ENCODE results near the gene RRP8.
A peak's percentile ranks its signal among the peaks of the same experiment; 100 is the strongest.

The RRP8 gene

DNA sequence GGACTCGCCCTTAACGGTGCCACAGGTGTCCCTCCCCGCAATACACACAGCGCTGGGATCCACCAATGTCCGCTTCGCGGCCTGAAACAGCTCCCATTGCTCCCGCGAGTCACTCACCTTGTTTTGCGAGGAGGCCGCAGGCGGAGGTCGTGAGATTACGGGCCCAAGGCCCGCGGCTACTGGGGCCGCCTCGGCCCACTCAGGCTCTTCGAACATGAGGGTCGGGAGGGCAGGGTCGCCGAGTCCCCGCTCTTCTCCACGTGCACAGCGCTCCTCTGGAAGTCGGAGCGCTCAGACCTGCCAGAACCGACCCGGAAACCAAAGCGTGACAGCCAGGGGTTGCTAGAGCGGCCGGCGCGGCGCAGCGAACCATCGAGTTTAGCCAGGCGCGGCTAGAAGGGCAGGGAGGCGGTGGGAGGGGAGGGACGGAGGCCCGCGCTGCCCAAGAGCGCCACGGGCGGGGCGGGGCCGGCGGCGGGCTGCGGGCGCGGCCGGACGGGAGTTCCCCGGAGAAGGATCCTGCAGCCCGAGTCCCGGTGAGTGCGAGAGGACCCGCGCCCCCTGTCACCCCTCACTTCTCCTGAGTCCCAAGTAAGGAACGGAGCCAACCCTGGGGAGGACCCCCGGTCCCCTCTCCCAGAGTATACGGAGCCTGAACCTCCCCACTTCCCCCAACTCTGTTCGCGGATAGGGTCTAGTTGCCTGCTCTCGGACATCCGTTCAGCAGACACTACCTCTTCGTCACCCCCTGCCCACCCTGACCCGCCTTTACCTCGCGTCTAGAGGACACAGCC is at the start of gene RRP8, which contains the start of gene ILK:
TSS of gene RRP8 (minus strand) at position 330 of the 794 bp plus-strand sequence. CDS start at position 216, 114 bp downstream.
TSS of gene ILK (plus strand) at position 488 of the 794 bp plus-strand sequence. CDS start 498 bp downstream, outside the sequence.
- DNase-seq = peak; percentile 23

GRCh38 chr11:6653097-6653496 is 49.7 kb upstream of the RRP8 start:
- no peak for DNase-seq

GRCh38 chr11:6652182-6652581 is 48.8 kb upstream of the RRP8 start:
- DNase-seq = no peak

- DNase-seq = no peak
Observed at GRCh38 chr11:6650980-6651379, 47.6 kb upstream of the RRP8 start.

DNA sequence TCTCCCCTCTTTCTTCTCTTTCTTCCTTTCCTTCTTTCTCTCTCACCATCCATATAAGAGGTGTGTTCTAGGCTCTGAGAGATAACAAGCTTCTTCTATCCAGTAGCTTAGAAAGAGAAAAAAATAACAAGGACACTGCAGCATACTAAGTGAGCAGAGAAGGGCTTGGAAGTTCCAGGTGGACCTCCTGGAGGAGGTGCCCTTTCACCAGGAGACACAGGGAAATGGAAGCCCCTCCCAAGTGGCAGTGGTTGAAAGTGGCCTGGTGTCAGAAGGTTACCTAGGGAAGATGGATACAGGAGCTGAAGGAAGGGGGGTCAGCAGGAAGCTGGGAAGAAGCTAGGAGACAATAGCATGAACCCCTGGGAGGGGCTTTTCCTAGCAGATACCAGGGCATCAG is 46.7 kb upstream of the RRP8 start:
- no peak for DNase-seq

DNA sequence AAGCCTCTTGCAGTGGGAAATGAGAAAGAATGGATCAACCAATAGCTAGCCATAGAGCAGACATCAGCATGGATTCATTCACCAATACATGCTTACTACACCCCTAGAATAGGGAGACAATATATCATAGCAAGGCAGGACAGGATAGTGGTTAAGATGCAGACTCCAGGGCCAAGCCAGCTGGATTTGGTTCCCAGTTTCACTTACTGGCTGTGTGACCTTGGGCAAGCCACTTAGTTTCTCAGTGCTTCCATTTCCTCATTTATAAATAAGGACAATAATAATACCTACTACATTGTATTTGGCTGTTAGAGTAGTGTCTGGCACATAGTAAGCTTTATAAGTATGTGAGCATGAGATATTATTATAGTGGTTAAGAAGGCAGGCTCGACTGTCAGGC is 45.1 kb upstream of the RRP8 start:
- DNase-seq = no peak

- no peak for DNase-seq
Observed at GRCh38 chr11:6647836-6648235, 44.4 kb upstream of the RRP8 start.

DNA sequence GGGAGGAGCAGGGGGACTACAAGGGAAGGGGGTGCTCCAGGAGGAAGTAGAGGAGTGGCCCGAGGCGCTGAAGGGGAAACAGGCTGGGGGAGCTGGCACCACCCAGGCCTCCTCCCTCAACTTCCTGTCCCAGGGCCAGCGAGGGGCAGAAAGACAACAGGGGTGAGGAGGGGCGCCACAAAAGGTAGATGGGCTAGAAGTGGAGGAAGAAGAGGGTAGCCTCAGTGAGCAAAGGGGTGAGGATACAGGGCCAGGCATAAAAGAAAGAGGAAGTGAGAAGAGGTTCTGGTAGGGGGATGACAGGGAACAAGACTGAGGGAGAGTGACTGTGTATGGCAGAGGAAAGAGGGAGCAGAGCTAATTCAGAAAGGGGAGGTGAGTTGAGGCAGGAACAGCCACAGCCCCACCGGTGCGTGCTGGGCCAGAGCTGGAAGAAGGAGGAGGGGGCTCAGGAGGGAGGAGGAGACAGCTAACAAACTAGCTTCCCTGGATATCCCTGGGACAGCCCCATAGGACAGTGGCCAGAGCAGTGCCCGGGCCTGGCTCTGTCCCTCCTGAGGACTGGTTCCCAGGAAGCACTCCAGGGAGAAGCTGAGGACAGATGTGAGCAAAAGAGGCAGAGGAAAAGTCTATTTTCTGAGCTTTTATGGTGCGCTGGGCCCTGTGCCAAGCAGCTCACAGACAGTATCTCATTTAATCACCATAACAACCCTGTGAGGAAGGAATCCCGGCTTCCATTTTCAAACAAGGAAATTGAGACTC is 43.7 kb upstream of the RRP8 start:
- DNase-seq = no peak

DNA sequence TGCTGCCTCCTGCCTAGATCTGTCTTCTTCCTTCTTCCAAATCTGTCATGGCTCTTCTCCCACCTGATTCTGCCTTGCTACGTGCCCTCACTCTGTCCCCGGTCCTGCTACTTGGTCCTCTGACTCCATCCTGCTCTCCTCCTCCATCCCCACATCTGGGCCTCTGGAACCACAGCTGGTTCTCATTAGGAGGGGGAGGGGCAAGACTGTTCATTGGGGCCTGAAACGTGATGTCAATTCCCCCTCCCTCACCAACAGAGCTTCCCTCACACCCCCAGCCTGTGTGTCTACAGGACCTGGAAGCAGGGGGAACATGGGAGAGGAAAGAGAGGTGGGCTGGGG is 43.1 kb upstream of the RRP8 start:
- no peak for DNase-seq

DNA sequence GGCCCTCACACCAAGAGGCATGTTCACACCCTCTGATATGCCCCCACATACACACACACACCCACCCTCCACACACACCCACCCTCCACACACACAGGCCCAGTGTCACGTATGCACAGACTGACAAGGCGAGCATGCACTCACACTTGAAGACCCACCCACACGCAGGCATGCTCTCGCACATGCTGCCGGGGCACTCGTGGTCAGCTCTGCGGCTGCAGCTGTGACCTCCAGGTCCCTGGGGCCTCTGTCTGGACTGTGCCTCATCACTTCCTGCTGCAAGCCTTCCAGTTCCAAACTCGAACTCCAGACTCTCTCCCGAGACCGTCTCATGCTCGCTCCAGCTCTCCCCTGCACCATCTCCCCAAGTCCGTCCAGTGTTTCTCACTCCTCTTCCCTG is 42.7 kb upstream of the RRP8 start:
- no peak for DNase-seq

DNA sequence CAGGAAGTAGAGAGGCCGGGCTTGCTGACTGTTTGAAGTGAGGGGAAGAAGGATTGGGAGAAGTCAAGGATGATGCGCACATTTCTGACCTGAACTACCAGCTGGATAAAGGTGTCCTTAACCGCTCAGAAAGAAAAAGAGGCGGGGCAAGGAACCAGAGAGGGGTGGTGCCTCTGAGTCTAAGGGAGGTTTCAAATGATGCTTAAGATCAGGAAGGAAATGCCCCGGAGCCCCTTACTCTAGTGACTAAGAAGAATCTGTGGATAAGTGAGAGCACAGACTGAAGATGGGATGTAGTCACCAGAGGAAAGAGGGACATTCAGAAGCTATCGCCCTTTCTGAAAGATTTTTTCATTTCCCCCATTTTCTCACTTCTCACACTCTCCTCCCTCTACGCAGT is 39.5 kb upstream of the RRP8 start:
- DNase-seq = no peak

DNA sequence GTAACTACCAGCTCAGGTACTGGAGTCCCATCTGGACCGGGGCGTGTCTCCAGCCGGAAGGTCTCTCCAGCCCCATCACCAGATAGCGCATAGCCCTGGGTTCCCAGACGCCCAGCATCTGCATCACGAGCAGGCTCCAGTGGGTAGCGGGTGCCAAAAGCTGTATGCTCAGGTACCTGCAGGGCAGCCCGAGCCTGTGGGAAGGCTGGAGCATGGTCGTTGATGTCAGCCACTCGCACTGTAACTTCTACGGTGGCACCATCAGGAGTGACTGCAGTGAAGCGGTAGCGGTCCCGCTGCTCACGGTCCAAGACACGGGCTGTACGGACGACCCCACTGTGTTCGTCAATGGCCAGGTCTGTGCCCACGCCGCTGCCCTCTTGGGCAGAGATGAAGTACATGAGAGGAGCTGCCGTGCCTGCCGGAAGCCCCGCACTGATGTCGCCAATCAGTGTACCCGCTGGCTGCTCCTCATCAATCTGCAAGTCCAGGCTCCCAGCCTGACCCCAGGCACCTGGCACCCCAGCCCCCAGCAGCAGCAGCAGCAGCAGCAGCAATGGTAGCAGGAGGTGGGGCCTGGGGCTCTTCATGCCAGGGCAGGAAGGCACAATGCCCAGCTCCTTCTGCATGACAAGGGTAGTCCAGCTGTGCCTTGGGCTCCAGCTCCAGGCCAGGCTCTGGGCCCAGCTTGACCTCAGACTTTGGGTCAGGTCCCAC is 37.7 kb upstream of the RRP8 start:
- DNase-seq = no peak

DNA sequence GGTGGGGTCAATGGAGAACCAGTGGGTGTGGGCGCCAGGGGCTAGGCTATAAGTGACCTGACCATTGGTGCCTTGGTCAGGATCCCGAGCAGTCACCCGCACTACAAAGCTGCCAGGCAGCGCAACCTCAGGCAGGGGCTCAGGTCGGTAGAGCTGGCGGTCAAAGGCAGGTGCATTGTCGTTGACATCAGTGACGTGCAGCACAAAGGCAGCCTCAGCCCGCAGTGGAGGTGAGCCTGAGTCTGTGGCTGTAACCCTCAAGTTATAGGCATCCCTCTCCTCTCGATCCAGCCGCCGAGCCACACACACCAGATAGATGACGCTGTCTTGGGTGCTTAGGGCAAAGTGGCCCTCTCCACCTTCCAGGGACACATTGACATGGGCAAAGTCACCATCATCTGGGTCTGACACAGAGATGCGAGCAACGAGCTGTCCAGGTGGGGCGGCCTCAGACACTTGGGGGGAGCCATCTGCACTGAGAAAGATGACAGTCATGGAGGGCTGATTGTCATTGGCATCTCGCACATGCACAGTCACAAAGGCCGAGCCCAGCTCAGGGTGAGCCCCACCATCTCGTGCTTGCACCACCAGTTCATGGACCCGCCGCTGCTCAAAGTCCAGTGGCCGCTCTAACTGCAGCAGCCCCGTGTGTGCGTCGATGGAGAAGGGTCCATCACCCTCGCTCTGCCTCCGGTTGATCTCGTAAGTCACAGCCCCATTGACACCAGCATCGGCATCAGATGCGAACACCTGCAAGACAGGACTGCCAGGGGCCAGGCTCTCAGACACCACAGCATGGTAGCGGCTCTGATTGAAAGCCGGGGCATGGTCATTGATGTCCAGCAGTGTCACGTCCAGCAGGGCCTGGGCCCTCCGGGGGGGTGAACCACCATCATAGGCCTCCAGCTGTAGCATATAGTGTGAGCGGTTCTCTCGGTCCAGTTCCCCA is 36.9 kb upstream of the RRP8 start:
- no peak for DNase-seq

DNA sequence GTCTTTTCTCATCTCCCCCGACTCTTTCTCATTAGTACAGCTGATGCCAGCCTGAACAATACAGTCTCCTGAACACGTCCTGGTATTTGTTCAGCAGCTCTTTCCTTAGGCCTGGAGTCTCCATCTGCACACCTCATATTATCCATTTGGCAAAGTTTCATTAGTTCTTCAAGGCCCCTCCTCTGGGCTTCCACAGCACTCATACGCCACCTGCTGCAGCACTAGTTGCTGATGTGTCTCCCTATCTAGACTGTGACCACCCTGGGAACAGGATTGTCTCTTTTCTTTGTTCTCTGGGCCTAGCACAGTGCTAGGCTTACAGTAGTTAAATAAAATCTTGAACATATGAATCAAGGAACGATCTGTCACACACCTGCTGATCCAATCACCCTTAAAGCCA is 35.0 kb upstream of the RRP8 start:
- peak; percentile 50 for DNase-seq

DNA sequence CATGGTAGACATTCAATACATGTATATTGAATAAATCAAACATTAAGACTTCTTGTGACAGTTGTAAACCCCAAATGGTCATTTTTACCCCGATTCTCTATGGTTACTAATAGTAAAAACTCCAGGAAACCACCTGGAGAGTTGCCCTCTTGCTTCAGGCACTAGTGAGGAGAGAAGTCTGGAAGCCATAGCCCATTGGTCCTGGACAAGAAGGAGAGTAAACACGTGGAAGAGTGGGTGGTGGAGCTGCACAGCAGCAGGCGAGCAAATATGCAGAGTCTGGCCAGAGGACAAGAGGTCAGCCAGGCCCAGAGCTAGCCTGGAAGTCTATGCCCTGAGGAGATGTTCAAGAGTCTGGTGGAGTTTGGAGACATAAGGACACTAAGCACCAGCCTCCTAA is 34.5 kb upstream of the RRP8 start:
- DNase-seq = no peak

DNA sequence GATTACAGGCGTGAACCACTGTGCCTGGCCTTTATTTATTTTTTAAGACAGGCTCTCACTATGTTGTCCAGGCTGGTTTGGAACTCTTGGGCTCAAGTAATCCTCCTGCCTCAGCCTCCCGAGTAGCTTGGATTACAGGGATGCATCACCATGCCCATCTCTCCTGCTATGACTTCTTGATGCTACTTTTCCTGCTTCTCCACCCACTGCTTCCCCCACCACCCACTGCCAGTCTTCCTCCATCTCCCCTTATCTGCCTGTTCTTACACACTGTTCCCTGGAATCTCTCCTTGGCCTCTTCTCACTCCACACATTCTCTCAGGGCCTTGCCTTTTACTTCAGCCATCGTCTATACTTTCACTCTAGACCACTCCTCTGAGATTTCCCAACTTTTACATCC is 33.1 kb upstream of the RRP8 start:
- no peak for DNase-seq

DNA sequence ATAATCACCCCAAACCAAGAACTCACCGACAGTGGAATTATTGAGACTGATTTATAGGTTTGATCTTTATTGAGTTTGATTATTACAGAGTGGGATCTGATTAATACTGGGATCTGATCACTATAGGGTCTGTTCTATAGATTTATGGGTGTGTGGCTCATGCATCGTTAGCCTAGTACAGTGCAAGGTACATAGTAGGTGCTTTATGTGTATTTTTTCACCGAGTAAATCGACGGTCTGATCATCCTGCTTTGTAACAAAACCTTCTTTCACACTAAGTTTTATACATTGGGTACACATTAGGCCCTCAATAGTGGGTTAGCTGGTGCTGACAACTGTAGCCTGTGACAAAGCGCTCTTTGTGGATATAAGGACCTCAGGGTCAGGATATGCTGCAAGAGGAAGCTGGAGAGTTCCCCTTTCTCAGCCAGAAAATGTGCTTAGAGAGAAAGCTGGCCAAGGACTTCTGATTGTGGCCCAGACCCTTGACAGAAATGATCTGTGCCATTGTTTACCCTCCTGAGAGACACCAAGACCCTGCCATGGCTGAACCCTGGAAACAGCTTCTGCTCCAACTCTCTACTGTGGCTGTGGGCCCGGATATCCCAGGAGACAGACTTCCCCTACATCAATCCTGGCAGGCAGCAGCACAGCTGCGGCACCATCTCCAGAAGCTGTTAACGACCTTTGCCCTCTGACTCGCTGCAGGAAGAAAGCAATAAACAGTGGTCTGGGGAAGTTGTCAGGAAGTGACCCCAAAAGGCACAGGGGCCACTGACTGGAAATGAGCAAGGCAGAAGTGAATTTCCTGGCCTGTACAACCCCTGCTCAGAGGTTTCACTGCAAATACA is 31.9 kb upstream of the RRP8 start:
- no peak for DNase-seq

GRCh38 chr11:6634534-6634933 is 31.1 kb upstream of the RRP8 start:
- no peak for DNase-seq

- no peak for DNase-seq
Observed at GRCh38 chr11:6633422-6634408, 30.3 kb upstream of the RRP8 start.

Measured in DMS 273 treated with DMSO at 0.1 percent for 48 hours (cell line).